Astrocyte (in vitro differentiated cells and primary cell): Measurements from ENCODE around the gene FHIT. TPM values are rescaled to one million over a fixed set of nuclear protein-coding genes. Genes with fewer than 3 reads are reported as not detected.

Experiments used
- DNase-seq: peaks from one replicate; pipeline ENCODE4 v3.0.0-alpha.2; 2010; ENCODE audit warnings: low read depth
- FAIRE-seq: peaks from 2 replicates; lab custom pipeline; 2011; peaks lifted over from hg19 to GRCh38; lab: Jason Lieb, UNC
- H2AFZ ChIP-seq: 2 replicates; pipeline ENCODE4 v1.6.0; 2012; ENCODE audit warnings: low read depth, low read length, inconsistent platforms
- H3K27ac ChIP-seq: 2 replicates; pipeline ENCODE4 v1.5.1; 2011; ENCODE audit warnings: low read depth, low read length, inconsistent platforms
- H3K27me3 ChIP-seq: 2 replicates; pipeline ENCODE4 v1.6.0; 2011; ENCODE audit warnings: low read length, inconsistent platforms; ENCODE audit not compliant: insufficient read depth
- H3K36me3 ChIP-seq: 2 replicates; pipeline ENCODE4 v1.5.1; 2011; ENCODE audit warnings: low read length, inconsistent platforms; ENCODE audit not compliant: insufficient read depth
- H3K4me1 ChIP-seq: 2 replicates; pipeline ENCODE4 v1.5.1; 2011; ENCODE audit warnings: low read length, inconsistent platforms; ENCODE audit not compliant: insufficient read depth
- H3K4me2 ChIP-seq: 2 replicates; pipeline ENCODE4 v1.6.0; 2012; ENCODE audit warnings: low read length, inconsistent platforms
- H3K4me3 ChIP-seq: 2 replicates; pipeline ENCODE4 v1.5.1; 2011; ENCODE audit warnings: low read depth, mild to moderate bottlenecking, low read length, inconsistent platforms; ENCODE audit not compliant: insufficient read depth
- H3K79me2 ChIP-seq: 2 replicates; pipeline ENCODE4 v1.6.0; 2012; ENCODE audit warnings: mild to moderate bottlenecking, low read length, inconsistent platforms; ENCODE audit not compliant: insufficient read depth
- H3K9ac ChIP-seq: 2 replicates; pipeline ENCODE4 v1.6.0; 2012; ENCODE audit warnings: mild to moderate bottlenecking, low read length, inconsistent platforms
- H3K9me3 ChIP-seq: 2 replicates; pipeline ENCODE4 v1.5.1; 2012; ENCODE audit warnings: low read depth, mild to moderate bottlenecking, low read length, inconsistent platforms; ENCODE audit not compliant: insufficient read depth
- H4K20me1 ChIP-seq: 2 replicates; pipeline ENCODE4 v1.6.0; 2012; ENCODE audit warnings: low read length, inconsistent platforms; ENCODE audit not compliant: insufficient read depth
- H3K27ac Mint-ChIP-seq: one replicate; pipeline ENCODE4 v1.8.0; 2021; ENCODE audit warnings: mild to moderate bottlenecking, mixed read lengths; ENCODE audit not compliant: unreplicated experiment
- H3K27me3 Mint-ChIP-seq: one replicate; pipeline ENCODE4 v1.8.0; 2021; ENCODE audit warnings: low read depth, mixed read lengths; ENCODE audit not compliant: unreplicated experiment
- H3K36me3 Mint-ChIP-seq: one replicate; pipeline ENCODE4 v1.8.0; 2021; ENCODE audit warnings: low read depth, mixed read lengths; ENCODE audit not compliant: unreplicated experiment
- H3K4me1 Mint-ChIP-seq: one replicate; pipeline ENCODE4 v1.8.0; 2021; ENCODE audit warnings: low read depth, mixed read lengths; ENCODE audit not compliant: unreplicated experiment
- H3K4me3 Mint-ChIP-seq: one replicate; pipeline ENCODE4 v1.8.0; 2021; ENCODE audit warnings: mild to moderate bottlenecking, moderate library complexity, mixed read lengths; ENCODE audit not compliant: unreplicated experiment
- H3K9me3 Mint-ChIP-seq: one replicate; pipeline ENCODE4 v1.8.0; 2021; ENCODE audit warnings: mild to moderate bottlenecking, mixed read lengths; ENCODE audit not compliant: unreplicated experiment
- CTCF ChIP-seq: IDR thresholded peaks from 2 replicates; pipeline ENCODE4 v1.5.1; 2011; ENCODE audit warnings: low read depth, mild to moderate bottlenecking, inconsistent platforms, low read length, moderate library complexity; ENCODE audit not compliant: insufficient read depth
- EZH2 ChIP-seq: IDR thresholded peaks from 2 replicates; pipeline ENCODE4 v1.6.1; 2012; ENCODE audit warnings: mild to moderate bottlenecking, low read length, inconsistent platforms; ENCODE audit not compliant: insufficient read depth
- total RNA-seq: library from RNA; stranded (reverse); gene quantifications from 2 replicates; pipeline ENCODE4 v1.2.1, GENCODE V29; 2021

Gene FHIT
- total RNA-seq, 1 donor from 2014 or later = 6.7 TPM

GRCh38 chr3:60650171-60650570 is 601.1 kb downstream of the FHIT start:
- DNase-seq = peak; percentile 71
- Histone ChIP-seq H3K4me3 (no peak overlapping the region), H3K27me3 (no peaks in the 10 kb centered on the region), H3K4me2 (no peak overlapping the region), H4K20me1 (no peaks in the 10 kb centered on the region), H3K27ac (no peak overlapping the region), H3K9me3 (no peaks in the 10 kb centered on the region), H3K79me2 (no peaks in the 10 kb centered on the region), H2AFZ (no peak overlapping the region), H3K4me1 (no peaks in the 10 kb centered on the region), H3K36me3 (no peaks in the 10 kb centered on the region), H3K9ac (no peak overlapping the region)
- TF ChIP-seq EZH2 = no peak
- TF ChIP-seq CTCF = no peak
- no peaks in the 10 kb centered on the region for H3K9me3 Mint-ChIP-seq
- H3K36me3 Mint-ChIP-seq = no peaks in the 10 kb centered on the region
- H3K4me3 Mint-ChIP-seq = no peak overlapping the region
- H3K27me3 Mint-ChIP-seq = no peaks in the 10 kb centered on the region
- FAIRE-seq = no peak
- H3K27ac Mint-ChIP-seq = no peak overlapping the region
- H3K4me1 Mint-ChIP-seq = peaks cover 2% of the 10 kb centered on the region

DNA sequence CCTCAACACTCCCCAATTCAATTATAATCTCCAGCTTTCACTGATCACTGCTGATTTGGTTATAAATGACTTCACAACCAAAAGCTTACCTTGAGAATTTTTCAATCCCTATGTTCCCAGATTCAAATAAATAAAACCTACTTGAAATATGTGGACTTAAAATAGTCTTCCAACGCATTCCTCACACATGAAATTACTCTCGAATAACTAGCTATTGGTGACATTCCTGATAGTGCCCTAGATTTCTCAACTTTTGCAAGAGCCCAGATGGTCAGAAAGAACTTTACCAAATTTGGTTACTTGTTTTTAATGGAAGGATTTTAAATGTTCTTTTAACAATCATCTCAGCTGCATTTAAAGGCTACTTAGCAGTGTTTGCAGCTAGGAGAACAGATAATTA is 605.5 kb downstream of the FHIT start:
- no peaks in the 10 kb centered on the region for H3K9me3 ChIP-seq
- TF ChIP-seq EZH2 (no peak), CTCF (no peak)
- Mint-ChIP-seq H3K9me3 (no peaks in the 10 kb centered on the region), H3K4me3 (no peak overlapping the region), H3K27ac (no peak overlapping the region), H3K36me3 (no peaks in the 10 kb centered on the region), H3K4me1 (peaks cover 2% of the 10 kb centered on the region), H3K27me3 (peaks cover 1% of the 10 kb centered on the region)
- H3K36me3 ChIP-seq = no peaks in the 10 kb centered on the region
- no peak overlapping the region for H3K9ac ChIP-seq
- no peaks in the 10 kb centered on the region for H3K27me3 ChIP-seq
- no peak overlapping the region for H2AFZ ChIP-seq
- no peak overlapping the region for H3K4me2 ChIP-seq
- no peak overlapping the region for H3K27ac ChIP-seq
- H3K4me1 ChIP-seq = no peaks in the 10 kb centered on the region
- peak; percentile 42 for DNase-seq
- peak; percentile 5 for FAIRE-seq
- H4K20me1 ChIP-seq = no peaks in the 10 kb centered on the region
- no peak overlapping the region for H3K4me3 ChIP-seq
- H3K79me2 ChIP-seq = no peaks in the 10 kb centered on the region

- H3K36me3 ChIP-seq = no peaks in the 10 kb centered on the region
- H3K9me3 Mint-ChIP-seq = no peaks in the 10 kb centered on the region
- no peaks in the 10 kb centered on the region for H3K4me1 ChIP-seq
- no peak overlapping the region for H2AFZ ChIP-seq
- no peak overlapping the region for H3K4me3 ChIP-seq
- peaks cover 2% of the 10 kb centered on the region for H3K4me1 Mint-ChIP-seq
- DNase-seq (no peak), FAIRE-seq (no peak)
- H3K27ac ChIP-seq = no peak overlapping the region
- TF ChIP-seq EZH2 = no peak
- TF ChIP-seq CTCF = no peak
- H3K79me2 ChIP-seq = no peaks in the 10 kb centered on the region
- H3K27me3 Mint-ChIP-seq = peaks cover 1% of the 10 kb centered on the region
- H3K27ac Mint-ChIP-seq = no peak overlapping the region
- H3K4me2 ChIP-seq = no peak overlapping the region
- H3K27me3 ChIP-seq = no peaks in the 10 kb centered on the region
- H4K20me1 ChIP-seq = no peaks in the 10 kb centered on the region
- H3K36me3 Mint-ChIP-seq = no peaks in the 10 kb centered on the region
- H3K4me3 Mint-ChIP-seq = no peak overlapping the region
- H3K9ac ChIP-seq = no peak overlapping the region
- no peaks in the 10 kb centered on the region for H3K9me3 ChIP-seq
Observed at GRCh38 chr3:60643831-60644230, 607.4 kb downstream of the FHIT start.
